ENCODE measurements around the gene GRAMD2A. TPM values are rescaled to one million over a fixed set of nuclear protein-coding genes. Genes with fewer than 3 reads are reported as not detected.

The GRAMD2A gene
- total RNA-seq, 6 donors from 2014 or later = 26.7 to 52.4 (median 32.9) TPM

DNA sequence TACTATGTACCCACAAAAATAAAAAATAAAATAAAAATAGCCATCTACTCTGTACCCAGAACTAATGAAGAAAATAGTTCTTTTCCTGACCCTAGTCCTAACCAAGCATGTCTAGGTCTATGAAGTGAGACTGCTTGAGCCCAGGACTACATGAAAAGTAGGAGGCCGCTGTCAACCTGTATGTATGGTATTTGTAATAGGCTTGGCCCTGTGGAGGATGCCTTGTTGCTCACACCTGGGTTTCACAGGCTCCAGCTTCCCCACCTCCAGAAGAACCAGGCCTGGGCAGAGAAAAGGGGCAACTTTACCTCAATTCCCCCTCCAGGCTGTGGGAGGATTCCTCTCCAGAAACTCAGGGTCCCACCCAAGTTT is 40.3 kb upstream of the GRAMD2A start:
- no peaks in the 10 kb centered on the region for H3K9me3 ChIP-seq
- peaks cover 3 to 38% (median 20%) of the 10 kb centered on the region in 4 donors for H3K36me3 ChIP-seq
- H3K4me3 ChIP-seq = no peak overlapping the region
- no peak for TF ChIP-seq POLR2AphosphoS5 (IDR thresholded peaks at IDR 0.05)
- no peak for TF ChIP-seq POLR2A (IDR thresholded peaks at IDR 0.05)
- no peak for TF ChIP-seq EP300 (IDR thresholded peaks at IDR 0.05)
- TF ChIP-seq, protein P1, sequence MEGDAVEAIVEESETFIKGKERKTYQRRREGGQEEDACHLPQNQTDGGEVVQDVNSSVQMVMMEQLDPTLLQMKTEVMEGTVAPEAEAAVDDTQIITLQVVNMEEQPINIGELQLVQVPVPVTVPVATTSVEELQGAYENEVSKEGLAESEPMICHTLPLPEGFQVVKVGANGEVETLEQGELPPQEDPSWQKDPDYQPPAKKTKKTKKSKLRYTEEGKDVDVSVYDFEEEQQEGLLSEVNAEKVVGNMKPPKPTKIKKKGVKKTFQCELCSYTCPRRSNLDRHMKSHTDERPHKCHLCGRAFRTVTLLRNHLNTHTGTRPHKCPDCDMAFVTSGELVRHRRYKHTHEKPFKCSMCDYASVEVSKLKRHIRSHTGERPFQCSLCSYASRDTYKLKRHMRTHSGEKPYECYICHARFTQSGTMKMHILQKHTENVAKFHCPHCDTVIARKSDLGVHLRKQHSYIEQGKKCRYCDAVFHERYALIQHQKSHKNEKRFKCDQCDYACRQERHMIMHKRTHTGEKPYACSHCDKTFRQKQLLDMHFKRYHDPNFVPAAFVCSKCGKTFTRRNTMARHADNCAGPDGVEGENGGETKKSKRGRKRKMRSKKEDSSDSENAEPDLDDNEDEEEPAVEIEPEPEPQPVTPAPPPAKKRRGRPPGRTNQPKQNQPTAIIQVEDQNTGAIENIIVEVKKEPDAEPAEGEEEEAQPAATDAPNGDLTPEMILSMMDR (IDR thresholded peaks at IDR 0.05) = no peak
- no peaks in the 10 kb centered on the region for H3K27me3 ChIP-seq
- ATAC-seq (ENCODE audit: low FRiP score in 2 of 2) (peak in 1 of 2 donors; percentile 25), DNase-seq (no peak)
- peak overlapping the region; percentile 17 to 83 (median 45) for H3K27ac ChIP-seq
- 94 to 100% methylated on average over 1 of the region's 1 CpG for WGBS, 2 donors
- H3K4me1 ChIP-seq = peaks cover 1 to 15% (median 8%) of the 10 kb centered on the region in 4 donors

DNA sequence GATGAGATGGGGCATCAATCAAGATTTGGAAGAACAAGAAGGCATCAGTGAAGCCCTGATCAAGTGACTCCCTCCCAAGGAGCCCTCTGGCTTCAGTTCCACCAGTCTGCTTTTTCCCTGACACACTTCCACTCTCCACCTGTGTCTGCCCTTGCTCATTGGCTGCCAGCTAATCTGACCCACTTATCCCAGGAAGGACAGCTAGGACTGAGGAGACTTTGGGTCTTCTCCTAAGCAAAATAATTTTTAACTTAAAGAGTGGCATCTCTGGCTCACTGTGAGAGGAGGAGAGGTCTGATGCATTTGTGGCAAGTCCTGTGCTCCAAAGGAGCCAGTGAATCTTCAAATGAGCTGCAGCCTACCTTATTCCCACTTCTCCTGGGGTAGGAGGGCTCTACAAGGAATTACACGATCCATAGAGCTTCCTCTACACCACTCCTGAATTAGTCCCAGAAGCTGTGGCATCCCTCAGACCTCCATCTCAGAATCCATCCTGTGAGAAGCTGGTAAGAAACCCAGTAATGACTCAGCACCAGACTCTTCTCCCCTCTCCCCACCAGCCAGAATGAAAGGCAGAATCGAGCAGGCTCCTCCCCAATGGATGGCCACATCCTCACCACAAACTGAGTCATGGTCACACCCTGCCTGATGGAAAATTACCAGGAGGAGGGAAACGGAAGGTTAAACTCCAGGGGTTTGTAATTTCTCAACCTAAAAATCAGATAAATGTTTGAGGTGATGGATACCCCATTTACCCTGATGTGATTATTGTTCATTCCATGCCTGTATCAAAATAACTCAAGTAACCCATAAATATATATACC is 39.7 kb upstream of the GRAMD2A start:
- Histone ChIP-seq H3K9me3 (no peaks in the 10 kb centered on the region), H3K27me3 (no peaks in the 10 kb centered on the region), H3K4me1 (peaks cover 7 to 21% (median 14%) of the 10 kb centered on the region in 4 donors), H3K27ac (peak overlapping the region; percentile 3 to 83 (median 45)), H3K36me3 (peaks cover 3 to 32% (median 16%) of the 10 kb centered on the region in 4 donors), H3K4me3 (peak overlapping the region in 1 of 4 donors; percentile 11)
- peak; percentile 81 to 98 for ATAC-seq (ENCODE audit: low FRiP score in 2 of 2)
- peak in 1 of 4 donors; percentile 55 for TF ChIP-seq EP300 (IDR thresholded peaks at IDR 0.05)
- TF ChIP-seq, protein P1 (IDR thresholded peaks at IDR 0.05) = no peak
- peak; percentile 64 to 74 for TF ChIP-seq POLR2AphosphoS5 (IDR thresholded peaks at IDR 0.05)
- TF ChIP-seq POLR2A (IDR thresholded peaks at IDR 0.05) = no peak
- DNase-seq = peak in 1 of 2 donors; percentile 80
- 48 to 55% methylated on average over 3 of the region's 3 CpGs for WGBS, 2 donors

DNA sequence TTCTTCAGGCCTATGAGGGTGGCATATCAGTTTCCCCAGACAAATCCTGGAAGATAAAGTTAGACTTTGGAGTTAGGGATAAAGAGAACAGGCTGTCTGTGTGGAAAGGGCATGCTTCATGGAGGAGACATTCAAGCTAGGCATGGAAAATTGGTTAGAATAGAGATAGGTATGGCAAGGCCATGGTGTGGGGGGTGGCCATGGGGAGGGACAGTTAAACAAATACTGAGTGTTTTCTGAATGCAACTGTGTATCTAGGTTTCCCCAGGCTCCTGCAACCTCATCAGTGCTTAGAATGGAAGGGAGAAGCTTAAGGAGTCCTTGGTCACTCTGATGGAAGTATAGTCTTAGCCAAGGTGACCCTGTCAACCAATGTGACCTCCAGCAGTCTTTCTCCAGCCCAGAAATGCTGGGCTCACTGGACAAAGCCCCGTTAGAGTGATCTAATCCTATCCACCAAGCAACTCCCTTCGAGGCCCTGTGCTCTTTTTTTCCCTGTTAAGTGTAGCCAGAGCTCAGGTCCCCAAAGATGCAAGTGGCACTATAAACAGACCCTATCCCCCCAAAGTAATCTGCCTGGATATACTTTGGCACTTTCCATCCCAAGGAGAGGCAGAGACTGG is 38.9 kb upstream of the GRAMD2A start:
- WGBS, 2 donors = 88 to 100% methylated on average over 1 to 2 of the region's 2 CpGs
- TF ChIP-seq, protein P1 (IDR thresholded peaks at IDR 0.05) = no peak
- TF ChIP-seq EP300 (IDR thresholded peaks at IDR 0.05) (no peak), POLR2AphosphoS5 (IDR thresholded peaks at IDR 0.05) (no peak), POLR2A (IDR thresholded peaks at IDR 0.05) (no peak)
- H3K9me3 ChIP-seq = no peaks in the 10 kb centered on the region
- peak overlapping the region in 1 of 4 donors; percentile 11 for H3K4me3 ChIP-seq
- H3K27me3 ChIP-seq = no peaks in the 10 kb centered on the region
- no peak for DNase-seq
- peaks cover 0 to 25% (median 11%) of the 10 kb centered on the region in 4 donors for H3K36me3 ChIP-seq
- peak overlapping the region in 3 of 4 donors; percentile 3 to 83 (median 51) for H3K27ac ChIP-seq
- peaks cover 15 to 29% (median 19%) of the 10 kb centered on the region in 4 donors for H3K4me1 ChIP-seq
- no peak for ATAC-seq (ENCODE audit: low FRiP score in 2 of 2)

DNA sequence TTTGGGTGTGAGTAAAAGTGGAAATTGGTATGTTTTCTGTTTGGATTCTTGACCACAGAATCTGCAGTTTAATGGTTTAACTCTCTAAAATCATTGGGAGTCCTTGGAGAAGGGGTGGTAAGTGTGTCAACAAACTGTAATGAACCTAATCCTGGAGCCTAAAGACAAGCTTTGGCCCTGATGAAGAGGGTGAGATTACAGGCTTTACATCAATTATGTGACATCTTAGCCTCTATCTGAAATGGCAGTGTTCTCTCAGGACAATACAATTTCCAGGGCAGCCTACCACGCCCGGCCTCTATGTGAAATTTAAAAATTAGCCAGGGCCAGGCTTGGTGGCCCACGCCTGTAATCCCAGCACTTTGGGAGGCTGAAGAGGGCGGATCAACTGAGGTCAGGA is 37.7 kb upstream of the GRAMD2A start:
- TF ChIP-seq, protein P1 (IDR thresholded peaks at IDR 0.05) = no peak
- TF ChIP-seq POLR2A (IDR thresholded peaks at IDR 0.05) = no peak
- TF ChIP-seq EP300 (IDR thresholded peaks at IDR 0.05) = no peak
- no peak for TF ChIP-seq POLR2AphosphoS5 (IDR thresholded peaks at IDR 0.05)
- Histone ChIP-seq H3K36me3 (peaks cover 0 to 13% (median 0%) of the 10 kb centered on the region in 4 donors), H3K27ac (no peak overlapping the region), H3K4me3 (no peak overlapping the region), H3K27me3 (no peaks in the 10 kb centered on the region), H3K9me3 (no peaks in the 10 kb centered on the region), H3K4me1 (peaks cover 15 to 29% (median 19%) of the 10 kb centered on the region in 4 donors)
- WGBS, 2 donors = 100% methylated on average over 4 of the region's 4 CpGs
- ATAC-seq (ENCODE audit: low FRiP score in 2 of 2) (no peak), DNase-seq (no peak)

Data from upper lobe of left lung (tissue), 6 donors.